HL-60 (cell line): Measurements from ENCODE around the gene PRSS3.
"Not testable (repeated sequence)": the region's sequence is repeated elsewhere in the genome, so short reads cannot be mapped to it uniquely, and the experiment has no call there.

Source experiments
- DNase-seq, 2 experiments: peaks; one replicate each; pipeline ENCODE4 v3.0.0-alpha.2; 2010 to 2020; ENCODE audit warnings: low read depth in 1 of 2, low spot score in 1 of 2
- H3K27ac ChIP-seq: fragments of 250-450 bp; sonication (Bioruptor Pico); replicated peaks from 2 replicates; pipeline ENCODE4 v1.5.1; 2020; ENCODE audit warnings: mild to moderate bottlenecking, moderate library complexity
- H3K27me3 ChIP-seq: fragments of 250-450 bp; sonication (Bioruptor Pico); 2 replicates; pipeline ENCODE4 v1.5.1; 2021; ENCODE audit warnings: mild to moderate bottlenecking, moderate library complexity; ENCODE audit not compliant: insufficient read depth, poor library complexity, severe bottlenecking
- H3K4me3 ChIP-seq: replicated peaks from 2 replicates; pipeline ENCODE4 v1.5.1; 2011; ENCODE audit warnings: mild to moderate bottlenecking, control low read depth, low read length; ENCODE audit not compliant: insufficient read depth
- GABPA ChIP-seq: IDR thresholded peaks from 2 replicates; pipeline ENCODE4 v1.6.1; 2012; ENCODE audit warnings: low read depth
- POLR2AphosphoS5 ChIP-seq: IDR thresholded peaks from 2 replicates; pipeline ENCODE4 v1.6.1; 2012; ENCODE audit warnings: low read depth
- SPI1 ChIP-seq: IDR thresholded peaks from 2 replicates; pipeline ENCODE4 v1.6.1; 2012; ENCODE audit warnings: low read depth, mild to moderate bottlenecking, borderline replicate concordance
- TF ChIP-seq, protein P1 (sequence below): IDR thresholded peaks from 2 replicates; pipeline ENCODE4 v1.6.1; 2012; ENCODE audit warnings: low read depth; ENCODE audit not compliant: insufficient replicate concordance
- TF ChIP-seq, protein P2 (sequence below): IDR thresholded peaks from one replicate; pipeline ENCODE4 v1.5.1; 2011; ENCODE audit warnings: low read length, control low read depth, inconsistent platforms; ENCODE audit not compliant: insufficient read depth

PRSS3 gene

DNA sequence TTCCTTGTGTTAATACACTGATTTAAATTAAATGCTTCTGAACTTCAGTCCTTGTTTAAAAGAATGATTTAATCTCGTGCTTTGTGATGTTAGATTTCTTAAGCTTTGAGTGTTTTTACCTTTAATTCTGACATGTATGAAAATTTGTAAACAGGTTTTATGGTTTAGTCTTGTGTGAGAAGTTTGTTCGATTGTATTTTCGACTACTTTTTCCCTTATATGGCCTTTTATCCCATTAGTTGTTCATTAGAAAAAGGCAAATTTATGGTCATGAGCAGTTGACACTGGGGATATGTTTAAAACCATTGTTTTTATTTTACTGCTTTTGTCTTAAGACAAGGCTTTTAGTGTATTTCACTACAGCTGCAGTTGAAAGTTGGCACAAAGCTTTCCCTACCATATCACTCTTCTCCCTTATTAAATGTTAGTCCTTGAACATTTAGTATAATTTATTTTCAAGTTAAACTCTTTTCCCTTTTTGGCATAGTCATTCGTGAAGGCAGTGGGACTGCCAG lies 24.9 kb downstream of the PRSS3 start:
- H3K27ac ChIP-seq, result no peak overlapping the region
- no peaks in the 10 kb centered on the region for H3K27me3 ChIP-seq
- TF ChIP-seq SPI1 (no peak), POLR2AphosphoS5 (no peak), GABPA (no peak)
- TF ChIP-seq, protein P1, sequence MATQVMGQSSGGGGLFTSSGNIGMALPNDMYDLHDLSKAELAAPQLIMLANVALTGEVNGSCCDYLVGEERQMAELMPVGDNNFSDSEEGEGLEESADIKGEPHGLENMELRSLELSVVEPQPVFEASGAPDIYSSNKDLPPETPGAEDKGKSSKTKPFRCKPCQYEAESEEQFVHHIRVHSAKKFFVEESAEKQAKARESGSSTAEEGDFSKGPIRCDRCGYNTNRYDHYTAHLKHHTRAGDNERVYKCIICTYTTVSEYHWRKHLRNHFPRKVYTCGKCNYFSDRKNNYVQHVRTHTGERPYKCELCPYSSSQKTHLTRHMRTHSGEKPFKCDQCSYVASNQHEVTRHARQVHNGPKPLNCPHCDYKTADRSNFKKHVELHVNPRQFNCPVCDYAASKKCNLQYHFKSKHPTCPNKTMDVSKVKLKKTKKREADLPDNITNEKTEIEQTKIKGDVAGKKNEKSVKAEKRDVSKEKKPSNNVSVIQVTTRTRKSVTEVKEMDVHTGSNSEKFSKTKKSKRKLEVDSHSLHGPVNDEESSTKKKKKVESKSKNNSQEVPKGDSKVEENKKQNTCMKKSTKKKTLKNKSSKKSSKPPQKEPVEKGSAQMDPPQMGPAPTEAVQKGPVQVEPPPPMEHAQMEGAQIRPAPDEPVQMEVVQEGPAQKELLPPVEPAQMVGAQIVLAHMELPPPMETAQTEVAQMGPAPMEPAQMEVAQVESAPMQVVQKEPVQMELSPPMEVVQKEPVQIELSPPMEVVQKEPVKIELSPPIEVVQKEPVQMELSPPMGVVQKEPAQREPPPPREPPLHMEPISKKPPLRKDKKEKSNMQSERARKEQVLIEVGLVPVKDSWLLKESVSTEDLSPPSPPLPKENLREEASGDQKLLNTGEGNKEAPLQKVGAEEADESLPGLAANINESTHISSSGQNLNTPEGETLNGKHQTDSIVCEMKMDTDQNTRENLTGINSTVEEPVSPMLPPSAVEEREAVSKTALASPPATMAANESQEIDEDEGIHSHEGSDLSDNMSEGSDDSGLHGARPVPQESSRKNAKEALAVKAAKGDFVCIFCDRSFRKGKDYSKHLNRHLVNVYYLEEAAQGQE, result no peak
- TF ChIP-seq, protein P2, sequence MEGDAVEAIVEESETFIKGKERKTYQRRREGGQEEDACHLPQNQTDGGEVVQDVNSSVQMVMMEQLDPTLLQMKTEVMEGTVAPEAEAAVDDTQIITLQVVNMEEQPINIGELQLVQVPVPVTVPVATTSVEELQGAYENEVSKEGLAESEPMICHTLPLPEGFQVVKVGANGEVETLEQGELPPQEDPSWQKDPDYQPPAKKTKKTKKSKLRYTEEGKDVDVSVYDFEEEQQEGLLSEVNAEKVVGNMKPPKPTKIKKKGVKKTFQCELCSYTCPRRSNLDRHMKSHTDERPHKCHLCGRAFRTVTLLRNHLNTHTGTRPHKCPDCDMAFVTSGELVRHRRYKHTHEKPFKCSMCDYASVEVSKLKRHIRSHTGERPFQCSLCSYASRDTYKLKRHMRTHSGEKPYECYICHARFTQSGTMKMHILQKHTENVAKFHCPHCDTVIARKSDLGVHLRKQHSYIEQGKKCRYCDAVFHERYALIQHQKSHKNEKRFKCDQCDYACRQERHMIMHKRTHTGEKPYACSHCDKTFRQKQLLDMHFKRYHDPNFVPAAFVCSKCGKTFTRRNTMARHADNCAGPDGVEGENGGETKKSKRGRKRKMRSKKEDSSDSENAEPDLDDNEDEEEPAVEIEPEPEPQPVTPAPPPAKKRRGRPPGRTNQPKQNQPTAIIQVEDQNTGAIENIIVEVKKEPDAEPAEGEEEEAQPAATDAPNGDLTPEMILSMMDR, result no peak
- H3K4me3 ChIP-seq, result no peak overlapping the region
- DNase-seq, result no peak

DNA sequence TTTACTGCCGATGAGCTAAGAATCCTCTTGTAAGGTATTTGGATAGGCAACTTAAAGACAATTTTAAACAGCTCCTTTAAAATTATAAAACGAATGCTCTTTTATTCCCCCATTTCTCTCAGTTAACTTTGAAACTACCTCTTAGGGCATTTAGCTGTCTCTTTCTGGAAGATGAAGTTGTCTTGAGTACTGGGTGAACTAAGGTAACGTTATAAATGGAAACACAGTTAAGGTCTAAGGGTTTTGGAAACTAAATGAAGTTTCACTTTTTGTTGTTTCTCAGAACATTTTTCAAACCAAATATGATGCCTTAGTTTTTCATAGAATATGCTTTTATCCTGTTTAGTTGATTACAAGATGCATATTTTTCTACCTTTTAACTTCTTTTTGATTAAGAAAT lies 28.4 kb downstream of the PRSS3 start:
- no peak for DNase-seq
- TF ChIP-seq SPI1 (no peak), GABPA (no peak), POLR2AphosphoS5 (no peak)
- Histone ChIP-seq H3K4me3 (no peak overlapping the region), H3K27ac (no peak overlapping the region), H3K27me3 (no peaks in the 10 kb centered on the region)

DNA sequence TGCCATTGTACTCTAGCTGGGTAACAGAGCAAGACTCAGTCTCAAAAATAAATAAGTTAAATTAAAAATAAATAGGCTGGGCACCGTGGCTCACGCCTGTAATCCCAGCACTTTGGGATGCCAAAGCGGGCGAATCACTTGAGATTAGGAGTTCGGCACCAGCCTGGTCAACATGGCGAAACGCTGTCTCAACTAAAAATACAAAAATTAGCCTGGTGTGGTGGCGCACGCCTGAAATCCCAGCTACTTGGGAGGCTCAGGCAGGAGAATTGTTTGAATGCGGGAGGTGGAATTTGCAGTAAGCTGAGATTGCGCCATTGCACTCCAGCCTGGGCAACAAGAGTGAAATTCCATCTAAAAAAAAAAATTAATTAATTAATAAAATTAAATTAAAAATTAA lies 31.9 kb downstream of the PRSS3 start:
- DNase-seq, H3K4me3 ChIP-seq, H3K27ac ChIP-seq, H3K27me3 ChIP-seq: not testable (repeated sequence)

DNA sequence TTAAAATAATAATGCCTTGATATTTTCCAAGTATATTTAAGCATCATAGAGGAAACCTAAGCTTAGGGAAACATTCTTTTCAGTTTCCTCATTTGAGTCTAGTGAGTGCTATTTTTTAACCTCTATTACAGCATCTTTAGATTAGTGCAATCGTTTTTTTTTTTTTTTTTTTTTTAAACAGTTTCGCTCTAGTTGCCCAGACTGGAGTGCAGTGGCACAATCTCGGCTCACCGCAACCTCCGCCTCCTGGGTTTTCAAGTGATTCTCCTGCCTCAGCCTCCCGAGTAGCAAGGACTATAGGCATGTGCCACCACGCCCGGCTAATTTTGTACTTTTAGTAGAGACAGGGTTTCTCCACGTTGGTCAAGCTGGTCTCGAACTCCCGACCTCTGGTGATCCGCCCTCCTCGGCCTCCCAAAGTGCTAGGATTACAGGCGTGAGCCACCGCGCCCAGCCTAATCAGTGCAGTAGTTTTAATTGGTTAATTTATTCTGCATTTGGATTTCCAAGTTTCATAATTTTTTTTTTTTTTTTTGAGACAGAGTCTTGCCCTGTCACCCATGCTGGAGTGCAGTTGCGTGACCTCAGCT lies 34.4 kb downstream of the PRSS3 start:
- H3K27me3 ChIP-seq, H3K27ac ChIP-seq, DNase-seq, H3K4me3 ChIP-seq: not testable (repeated sequence)

DNA sequence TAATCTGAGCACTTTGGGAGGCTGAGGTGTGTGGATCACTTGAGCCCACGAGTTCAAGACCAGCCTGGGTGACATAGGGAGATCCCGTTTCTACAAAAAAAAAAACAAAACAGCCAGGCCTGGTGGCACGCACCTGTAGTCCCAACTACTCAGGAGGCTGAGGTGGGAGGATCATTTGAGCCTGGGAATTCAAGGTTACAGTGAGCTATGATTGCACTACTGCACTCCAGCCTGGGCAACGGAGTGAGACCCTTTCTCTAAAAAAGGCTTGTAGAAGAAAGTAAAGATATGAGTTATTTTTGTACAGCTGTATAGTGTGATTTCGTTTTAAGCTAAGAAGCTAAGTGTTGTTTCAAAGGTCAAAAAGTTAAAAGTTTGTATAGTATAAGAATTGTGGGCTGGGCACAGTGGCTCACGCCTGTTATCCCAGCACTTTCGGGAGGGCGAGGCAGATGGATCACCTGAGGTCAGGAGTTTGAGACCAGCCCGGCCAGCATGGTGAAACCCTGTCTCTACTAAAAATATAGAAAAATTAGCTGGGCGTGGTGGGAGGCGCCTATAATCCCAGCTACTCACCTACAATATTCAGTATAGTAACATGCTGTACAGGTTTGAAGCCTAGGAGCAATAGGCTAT lies 40.4 kb downstream of the PRSS3 start:
- TF ChIP-seq, protein P1, result no peak
- TF ChIP-seq POLR2AphosphoS5, result no peak
- TF ChIP-seq, protein P2, result no peak
- no peak for TF ChIP-seq GABPA
- no peak for TF ChIP-seq SPI1
- Histone ChIP-seq H3K4me3 (no peak overlapping the region), H3K27me3 (no peaks in the 10 kb centered on the region), H3K27ac (no peak overlapping the region)
- no peak for DNase-seq
